Tibial nerve (tissue), 3 donors: ENCODE results near the gene SNAI1.

Experiments
- CTCF ChIP-seq, 5 experiments: fragments of 200-600 bp in 3 of 5; fragments of 450-650 bp in 2 of 5; sonication (generic) in 3 of 5; IDR thresholded peaks; one replicate each; pipeline ENCODE4 v1.5.1; 2016 to 2019; ENCODE audit warnings: antibody characterized with exemption in 5 of 5, mild to moderate bottlenecking in 3 of 5, moderate library complexity in 2 of 5
- POLR2A ChIP-seq, 2 donors: fragments of 450-650 bp; IDR thresholded peaks; one replicate each; pipeline ENCODE4 v1.6.1; 2017; ENCODE audit warnings: antibody characterized with exemption in 2 of 2, mild to moderate bottlenecking in 2 of 2, moderate library complexity in 2 of 2

- no peak for TF ChIP-seq POLR2A (IDR thresholded peaks at IDR 0.05)
- TF ChIP-seq CTCF (IDR thresholded peaks at IDR 0.05) = no peak
These were observed 12.3 kb upstream of the SNAI1 start for GRCh38 chr20:49970498-49970897.
